Neuronal stem cell (in vitro differentiated cells): ENCODE data around the gene DCDC2C.

Source experiments
- DNase-seq: peaks from one replicate; pipeline ENCODE4 v3.0.0-alpha.2; 2013; ENCODE audit warnings: low spot score
- H2AFZ ChIP-seq: one replicate; pipeline ENCODE4 v1.6.1; 2013; ENCODE audit warnings: mild to moderate bottlenecking, low read length, inconsistent platforms
- H2AK5ac ChIP-seq: 2 replicates; pipeline ENCODE4 v1.6.1; 2013; ENCODE audit warnings: low read depth, mild to moderate bottlenecking, inconsistent platforms, low read length, moderate library complexity, mixed read lengths
- H2BK120ac ChIP-seq: 2 replicates; pipeline ENCODE4 v1.6.1; 2013; ENCODE audit warnings: low read depth, mild to moderate bottlenecking, inconsistent platforms, low read length, moderate library complexity, mixed read lengths
- H2BK12ac ChIP-seq: one replicate; pipeline ENCODE4 v1.6.1; 2013; ENCODE audit warnings: low read length, inconsistent platforms
- H2BK15ac ChIP-seq: 2 replicates; pipeline ENCODE4 v1.6.1; 2013; ENCODE audit warnings: mild to moderate bottlenecking, low read length, inconsistent platforms, mixed read lengths
- H2BK5ac ChIP-seq: one replicate; pipeline ENCODE4 v1.6.1; 2013; ENCODE audit warnings: inconsistent platforms, mild to moderate bottlenecking, low read length, moderate library complexity
- H3K14ac ChIP-seq: one replicate; pipeline ENCODE4 v1.6.1; 2013; ENCODE audit warnings: low read length, inconsistent platforms
- H3K18ac ChIP-seq: 2 replicates; pipeline ENCODE4 v1.6.1; 2013; ENCODE audit warnings: low read length, inconsistent platforms
- H3K23ac ChIP-seq: 2 replicates; pipeline ENCODE4 v1.6.1; 2013; ENCODE audit warnings: low read depth, mild to moderate bottlenecking, mixed read lengths, low read length, inconsistent platforms; ENCODE audit not compliant: poor library complexity
- H3K27ac ChIP-seq: replicated peaks from 3 replicates; pipeline ENCODE4 v1.5.1; 2013; ENCODE audit warnings: low read length, inconsistent platforms
- H3K27me3 ChIP-seq, 3 experiments: 2 replicates each; pipeline ENCODE4 v1.6.1; 2013; ENCODE audit warnings: low read length in 3 of 3, mild to moderate bottlenecking in 2 of 3, inconsistent platforms in 1 of 3, low read depth in 1 of 3, mixed read lengths in 1 of 3, moderate library complexity in 1 of 3; ENCODE audit not compliant: control insufficient read depth in 3 of 3, insufficient read depth in 3 of 3
- H3K36me3 ChIP-seq, 2 donors: replicated peaks in 1 of 2; 2 replicates each; pipeline ENCODE4 v1.6.1; 2013; ENCODE audit warnings: low read length in 2 of 2; ENCODE audit not compliant: control insufficient read depth in 2 of 2, insufficient read depth in 2 of 2
- H3K4ac ChIP-seq: 2 replicates; pipeline ENCODE4 v1.6.1; 2013; ENCODE audit warnings: inconsistent platforms, mild to moderate bottlenecking, low read length, moderate library complexity
- H3K4me1 ChIP-seq, 2 donors: 1 replicate in 1 of 2; 2 replicates in 1 of 2; pipeline ENCODE4 v1.6.1; 2013; ENCODE audit warnings: low read length in 2 of 2, low read depth in 1 of 2; ENCODE audit not compliant: control insufficient read depth in 2 of 2, insufficient read depth in 1 of 2
- H3K4me2 ChIP-seq: one replicate; pipeline ENCODE4 v1.6.1; 2013; ENCODE audit warnings: mild to moderate bottlenecking, low read length, inconsistent platforms; ENCODE audit not compliant: insufficient read depth, poor library complexity, severe bottlenecking
- H3K4me3 ChIP-seq, 2 donors: 2 replicates each; pipeline ENCODE4 v1.5.1; 2013; ENCODE audit warnings: low read length in 2 of 2, mild to moderate bottlenecking in 2 of 2, inconsistent platforms in 1 of 2, moderate library complexity in 1 of 2
- H3K79me1 ChIP-seq: one replicate; pipeline ENCODE4 v1.6.1; 2013; ENCODE audit warnings: low read depth, mild to moderate bottlenecking, inconsistent platforms, low read length, moderate library complexity
- H3K9ac ChIP-seq: one replicate; pipeline ENCODE4 v1.6.1; 2013; ENCODE audit warnings: mild to moderate bottlenecking, low read depth, low read length, inconsistent platforms; ENCODE audit not compliant: poor library complexity
- H3K9me3 ChIP-seq, 2 donors: replicated peaks in 1 of 2; 2 replicates each; pipeline versions ENCODE3 to v1.6.1; 2013; ENCODE audit warnings: low read length in 2 of 2, mild to moderate bottlenecking in 2 of 2, inconsistent platforms in 1 of 2, low read depth in 1 of 2, mixed read lengths in 1 of 2, moderate library complexity in 1 of 2; ENCODE audit not compliant: control insufficient read depth in 2 of 2, insufficient read depth in 1 of 2
- H4K8ac ChIP-seq: one replicate; pipeline ENCODE4 v1.6.1; 2013; ENCODE audit warnings: low read depth, mild to moderate bottlenecking, inconsistent platforms, low read length, moderate library complexity
- H4K91ac ChIP-seq: one replicate; pipeline ENCODE4 v1.6.1; 2013; ENCODE audit warnings: low read length, low read depth, mild to moderate bottlenecking, inconsistent platforms; ENCODE audit not compliant: poor library complexity
- WGBS, 2 donors: extraction: QIAGEN DNeasy Blood & Tissue Kit; methylation state at CpG; one replicate each; pipeline ENCODE4 v1.1.7; 2013; ENCODE audit warnings: missing lambda C conversion rate in 2 of 2, mixed read lengths in 1 of 2; ENCODE audit not compliant: insufficient read length in 2 of 2, insufficient replicate concordance in 1 of 2; ENCODE audit errors: extremely low coverage in 2 of 2; 5-methylcytosine and 5-hydroxymethylcytosine counted together

The DCDC2C gene

DNA sequence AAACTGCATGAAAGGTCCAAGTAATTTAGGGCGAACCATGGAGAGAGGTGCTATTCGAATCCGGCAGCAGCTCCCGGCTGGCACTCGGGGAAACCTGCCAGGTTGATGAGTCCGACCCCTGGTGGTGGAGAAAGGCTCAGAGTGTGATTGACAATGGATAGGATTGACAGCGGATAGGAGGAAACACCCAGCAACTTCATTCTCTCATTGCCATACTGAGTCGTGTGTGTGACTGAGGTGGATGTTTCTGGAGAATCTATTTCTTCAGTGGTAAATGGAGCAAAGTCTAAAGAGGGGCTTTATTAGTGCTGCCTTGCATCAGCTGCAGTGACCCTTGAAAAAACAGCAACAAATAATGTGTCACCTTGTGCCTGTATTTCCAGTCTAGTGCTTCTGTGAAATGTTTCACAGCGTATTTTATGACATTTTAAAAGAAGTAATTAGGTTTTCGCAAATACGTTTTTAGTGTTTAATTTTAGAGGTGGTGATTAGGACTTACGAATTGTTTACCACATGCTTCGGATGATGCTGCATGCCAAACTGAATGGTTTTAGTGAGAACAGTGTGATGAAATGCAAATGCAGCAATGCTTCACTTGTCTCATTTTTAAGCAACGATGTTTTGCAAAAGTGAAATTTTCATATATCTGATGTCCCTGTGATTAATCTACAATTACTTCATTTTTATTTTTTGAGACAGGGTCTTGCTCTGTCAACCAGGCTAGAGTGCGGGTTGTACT, 102.0 kb downstream of the DCDC2C start:
- Histone ChIP-seq H3K4me1 (no peaks in the 10 kb centered on the region), H4K8ac (no peak overlapping the region), H2BK5ac (no peak overlapping the region), H3K27ac (no peak overlapping the region), H4K91ac (no peak overlapping the region), H2AFZ (no peak overlapping the region), H3K4me2 (no peak overlapping the region), H2BK12ac (no peak overlapping the region), H2BK120ac (no peak overlapping the region), H3K36me3 (no peaks in the 10 kb centered on the region), H2AK5ac (no peak overlapping the region), H3K79me1 (no peaks in the 10 kb centered on the region), H3K4me3 (no peak overlapping the region), H2BK15ac (no peak overlapping the region), H3K23ac (no peak overlapping the region), H3K14ac (no peak overlapping the region), H3K27me3 (no peaks in the 10 kb centered on the region), H3K18ac (no peak overlapping the region), H3K4ac (no peak overlapping the region), H3K9ac (no peak overlapping the region), H3K9me3 (no peaks in the 10 kb centered on the region)
- 100% methylated on average over 4 of the region's 15 CpGs; no CpG with 5 or more reads in 1 of the 2 donors for WGBS, 2 donors
- peak; percentile 17 for DNase-seq

DNA sequence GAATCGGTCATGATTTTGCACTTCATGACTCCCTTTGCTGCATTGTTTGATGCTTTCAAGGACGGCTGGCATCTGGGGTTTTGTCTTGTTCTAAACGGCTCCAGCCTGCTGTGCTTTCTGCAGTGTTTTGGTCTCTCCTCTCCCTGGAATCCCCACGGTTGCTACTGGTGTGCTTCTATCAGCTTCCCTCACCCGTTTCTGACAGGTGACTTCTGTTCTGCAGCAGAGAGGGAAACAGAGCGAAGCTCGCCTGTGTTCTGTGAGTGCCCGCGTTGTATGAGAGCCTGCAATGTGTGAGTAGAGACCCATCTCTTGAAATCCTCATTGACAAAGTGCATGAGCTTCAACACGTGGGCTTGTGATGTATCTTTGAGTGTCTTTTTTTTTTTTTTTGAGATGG, 102.8 kb downstream of the DCDC2C start:
- no peaks in the 10 kb centered on the region for H3K4me1 ChIP-seq
- no peak overlapping the region for H3K27ac ChIP-seq
- no peaks in the 10 kb centered on the region for H3K9me3 ChIP-seq
- H3K9ac ChIP-seq = no peak overlapping the region
- no peak overlapping the region for H2BK120ac ChIP-seq
- H3K14ac ChIP-seq = no peak overlapping the region
- no peak overlapping the region for H3K4me3 ChIP-seq
- H3K18ac ChIP-seq = no peak overlapping the region
- H2BK5ac ChIP-seq = no peak overlapping the region
- no peak overlapping the region for H2BK15ac ChIP-seq
- H3K36me3 ChIP-seq = no peaks in the 10 kb centered on the region
- no peaks in the 10 kb centered on the region for H3K79me1 ChIP-seq
- no peaks in the 10 kb centered on the region for H3K27me3 ChIP-seq
- H3K4me2 ChIP-seq = no peak overlapping the region
- WGBS, 2 donors = no CpG with 5 or more reads among the region's 10 CpGs
- no peak overlapping the region for H3K4ac ChIP-seq
- no peak for DNase-seq
- no peak overlapping the region for H4K91ac ChIP-seq
- no peak overlapping the region for H2AK5ac ChIP-seq
- H4K8ac ChIP-seq = no peak overlapping the region
- no peak overlapping the region for H2BK12ac ChIP-seq
- H2AFZ ChIP-seq = no peak overlapping the region
- no peak overlapping the region for H3K23ac ChIP-seq

DNA sequence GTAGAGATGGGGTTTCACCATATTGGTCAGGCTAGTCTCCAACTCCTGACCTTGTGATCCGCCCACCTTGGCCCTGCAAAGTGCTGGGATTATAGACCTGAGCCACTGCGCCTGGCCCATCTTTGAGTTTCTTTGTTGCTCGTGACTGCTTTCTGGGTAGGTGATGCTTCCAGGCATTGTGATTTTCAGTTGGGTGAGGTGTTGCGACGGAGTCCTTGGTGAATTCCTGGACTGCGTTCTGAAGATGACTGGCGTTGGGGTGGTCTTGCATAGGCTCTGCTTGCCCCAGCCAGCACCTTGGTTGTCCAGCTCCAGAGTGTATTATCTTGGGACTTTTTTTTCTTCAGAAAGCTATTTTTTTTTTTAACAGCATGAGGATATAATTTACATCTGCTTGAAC, 103.4 kb downstream of the DCDC2C start:
- no peak overlapping the region for H3K14ac ChIP-seq
- H3K4me2 ChIP-seq = no peak overlapping the region
- H2BK12ac ChIP-seq = no peak overlapping the region
- no peak overlapping the region for H3K18ac ChIP-seq
- no peaks in the 10 kb centered on the region for H3K27me3 ChIP-seq
- H3K79me1 ChIP-seq = no peaks in the 10 kb centered on the region
- no peak overlapping the region for H2BK120ac ChIP-seq
- no peak overlapping the region for H3K27ac ChIP-seq
- WGBS, 2 donors = no CpG with 5 or more reads among the region's 7 CpGs
- H4K8ac ChIP-seq = no peak overlapping the region
- no peak overlapping the region for H3K23ac ChIP-seq
- no peak overlapping the region for H2BK15ac ChIP-seq
- no peaks in the 10 kb centered on the region for H3K4me1 ChIP-seq
- no peaks in the 10 kb centered on the region for H3K36me3 ChIP-seq
- H4K91ac ChIP-seq = no peak overlapping the region
- H3K9me3 ChIP-seq = no peaks in the 10 kb centered on the region
- H2AFZ ChIP-seq = no peak overlapping the region
- no peak overlapping the region for H3K9ac ChIP-seq
- no peak overlapping the region for H3K4me3 ChIP-seq
- no peak overlapping the region for H3K4ac ChIP-seq
- H2BK5ac ChIP-seq = no peak overlapping the region
- no peak for DNase-seq
- H2AK5ac ChIP-seq = no peak overlapping the region

DNA sequence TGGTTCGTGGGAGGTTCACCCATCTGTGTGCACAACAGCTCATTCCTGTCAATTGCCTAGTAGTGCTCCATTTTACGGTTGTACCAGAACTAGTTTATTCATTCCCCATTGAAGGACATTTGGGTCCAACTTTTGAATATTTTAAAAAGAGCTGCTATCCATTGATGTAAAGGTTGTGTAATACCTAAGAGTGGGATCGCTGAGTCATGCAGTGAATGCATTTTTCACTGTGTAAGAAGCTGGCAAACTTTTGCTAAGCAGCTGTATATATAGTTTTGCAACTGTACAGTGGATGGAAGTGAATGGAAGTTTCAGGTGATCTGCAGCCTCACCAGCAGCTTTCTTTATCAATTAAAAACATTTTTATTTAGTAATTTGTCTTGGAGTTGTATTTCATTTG, 104.5 kb downstream of the DCDC2C start:
- Histone ChIP-seq H3K23ac (no peak overlapping the region), H4K91ac (no peak overlapping the region), H2BK12ac (no peak overlapping the region), H2AK5ac (no peak overlapping the region), H2BK15ac (no peak overlapping the region), H3K9me3 (no peaks in the 10 kb centered on the region), H2AFZ (no peak overlapping the region), H3K27me3 (no peaks in the 10 kb centered on the region), H2BK120ac (no peak overlapping the region), H3K4me3 (no peak overlapping the region), H3K14ac (no peak overlapping the region), H3K4me1 (no peaks in the 10 kb centered on the region), H4K8ac (no peak overlapping the region), H3K27ac (no peak overlapping the region), H3K18ac (no peak overlapping the region), H3K79me1 (no peaks in the 10 kb centered on the region), H2BK5ac (no peak overlapping the region), H3K4me2 (no peak overlapping the region), H3K9ac (no peak overlapping the region), H3K36me3 (no peaks in the 10 kb centered on the region), H3K4ac (no peak overlapping the region)
- no peak for DNase-seq
- WGBS, 2 donors = no CpG with 5 or more reads among the region's 3 CpGs
